ENCODE measurements around the gene ACAT2.
A peak's percentile ranks its signal among the peaks of the same experiment; 100 is the strongest.
"Not testable (repeated sequence)": the region's sequence is repeated elsewhere in the genome, so short reads cannot be mapped to it uniquely, and the experiment has no call there.

The ACAT2 gene
- 40.4 to 59.7 (median 46.4) reads per million in 4 experiments for total RNA-seq

GRCh38 chr6:159761873-159762680 is at the start of gene ACAT2:
Gene ACAT2 (plus strand): TSS chr6:159762045. CDS start chr6:159762088, 43 bp downstream.
- DNase-seq, result peak; percentile 92

- DNase-seq, result not testable (repeated sequence)
Observed at GRCh38 chr6:159712389-159712788, 49.5 kb upstream of the ACAT2 start.

- no peak for DNase-seq
Observed at GRCh38 chr6:159713984-159714383, 47.9 kb upstream of the ACAT2 start.

GRCh38 chr6:159714404-159714803 is 47.4 kb upstream of the ACAT2 start:
- no peak for DNase-seq

GRCh38 chr6:159715166-159715565 is 46.7 kb upstream of the ACAT2 start:
- DNase-seq, result no peak

GRCh38 chr6:159715605-159716004 is 46.2 kb upstream of the ACAT2 start:
- DNase-seq, result no peak

- no peak for DNase-seq
Observed at GRCh38 chr6:159716247-159717096, 45.4 kb upstream of the ACAT2 start.

- DNase-seq, result no peak
Observed at GRCh38 chr6:159718634-159719033, 43.2 kb upstream of the ACAT2 start.

- DNase-seq, result no peak
Observed at GRCh38 chr6:159719287-159719686, 42.6 kb upstream of the ACAT2 start.

GRCh38 chr6:159720708-159721107 is 41.1 kb upstream of the ACAT2 start:
- DNase-seq, result peak; percentile 17

- DNase-seq, result not testable (repeated sequence)
Observed at GRCh38 chr6:159721981-159722380, 39.9 kb upstream of the ACAT2 start.

GRCh38 chr6:159722655-159723054 is 39.2 kb upstream of the ACAT2 start:
- DNase-seq, result no peak

- no peak for DNase-seq
Observed at GRCh38 chr6:159723259-159723658, 38.6 kb upstream of the ACAT2 start.

- no peak for DNase-seq
Observed at GRCh38 chr6:159724778-159725177, 37.1 kb upstream of the ACAT2 start.

- DNase-seq, result not testable (repeated sequence)
Observed at GRCh38 chr6:159725208-159725607, 36.6 kb upstream of the ACAT2 start.

GRCh38 chr6:159726255-159726917 is 35.5 kb upstream of the ACAT2 start:
- no peak for DNase-seq

- peak; percentile 93 for DNase-seq
Observed at GRCh38 chr6:159726918-159727716, 34.7 kb upstream of the ACAT2 start, which contains the start of gene WTAP. Gene WTAP (plus strand): TSS chr6:159727506. CDS start chr6:159736266, 8,760 bp downstream.

GRCh38 chr6:159727717-159728445 is 34.0 kb upstream of the ACAT2 start:
- no peak for DNase-seq

GRCh38 chr6:159728531-159728964 is 33.3 kb upstream of the ACAT2 start:
- no peak for DNase-seq

GRCh38 chr6:159729598-159730331 is 32.1 kb upstream of the ACAT2 start:
- no peak for DNase-seq

GRCh38 chr6:159730332-159730676 is 31.5 kb upstream of the ACAT2 start:
- DNase-seq, result no peak

Measured in effector CD8-positive, alpha-beta T cell (primary cell).